GM19035 (cell line): ENCODE results near the gene MOK.

Source experiments
- ATAC-seq: cut with Tn5 transposase; IDR thresholded peaks from one replicate; pipeline ENCODE4 v1.9.1; 2021; ENCODE audit not compliant: unreplicated experiment

The MOK gene

DNA sequence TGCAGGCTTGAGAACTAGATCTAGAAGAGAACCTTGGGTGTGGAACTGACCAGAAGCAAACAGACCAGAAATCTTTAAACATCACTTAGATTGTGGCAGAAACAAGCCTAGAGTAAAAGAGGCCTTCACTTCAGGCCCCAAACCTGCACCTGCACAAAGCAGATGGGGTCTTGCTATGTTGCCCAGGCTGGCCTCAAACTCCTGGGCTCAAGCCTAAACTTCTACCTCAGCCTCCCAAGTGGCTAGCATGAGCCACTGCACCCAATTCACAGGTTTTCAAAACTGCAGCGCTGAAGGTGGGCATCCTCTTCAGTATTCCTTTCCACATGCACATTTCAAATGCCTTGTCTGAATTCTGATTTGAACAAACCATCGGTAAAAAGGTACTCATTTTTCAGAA is 19.9 kb downstream of the MOK start:
- no peak for ATAC-seq

DNA sequence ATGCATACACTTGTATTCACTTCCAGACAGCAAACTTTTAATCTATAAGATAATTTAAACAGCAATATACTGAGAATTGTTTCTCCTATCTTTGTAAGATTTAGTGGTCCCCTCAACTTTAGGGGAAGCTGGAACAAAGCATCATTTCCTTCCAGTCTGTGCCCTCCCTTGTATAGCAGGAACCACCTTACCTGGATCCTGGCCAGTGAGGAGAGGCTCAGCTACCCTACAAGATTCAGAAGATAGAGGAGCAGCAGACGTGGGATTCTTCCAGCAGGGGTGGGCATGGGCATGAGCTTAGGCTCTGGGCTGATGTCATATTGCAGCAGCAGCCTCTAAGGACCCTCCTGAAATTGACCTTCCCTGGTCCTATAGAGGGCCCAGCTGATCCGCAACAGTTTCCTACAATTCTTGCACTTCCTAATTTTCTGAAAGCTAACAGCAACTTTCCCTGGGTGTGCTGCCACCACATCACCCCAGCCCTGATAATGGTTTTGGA is 21.3 kb downstream of the MOK start:
- no peak for ATAC-seq

DNA sequence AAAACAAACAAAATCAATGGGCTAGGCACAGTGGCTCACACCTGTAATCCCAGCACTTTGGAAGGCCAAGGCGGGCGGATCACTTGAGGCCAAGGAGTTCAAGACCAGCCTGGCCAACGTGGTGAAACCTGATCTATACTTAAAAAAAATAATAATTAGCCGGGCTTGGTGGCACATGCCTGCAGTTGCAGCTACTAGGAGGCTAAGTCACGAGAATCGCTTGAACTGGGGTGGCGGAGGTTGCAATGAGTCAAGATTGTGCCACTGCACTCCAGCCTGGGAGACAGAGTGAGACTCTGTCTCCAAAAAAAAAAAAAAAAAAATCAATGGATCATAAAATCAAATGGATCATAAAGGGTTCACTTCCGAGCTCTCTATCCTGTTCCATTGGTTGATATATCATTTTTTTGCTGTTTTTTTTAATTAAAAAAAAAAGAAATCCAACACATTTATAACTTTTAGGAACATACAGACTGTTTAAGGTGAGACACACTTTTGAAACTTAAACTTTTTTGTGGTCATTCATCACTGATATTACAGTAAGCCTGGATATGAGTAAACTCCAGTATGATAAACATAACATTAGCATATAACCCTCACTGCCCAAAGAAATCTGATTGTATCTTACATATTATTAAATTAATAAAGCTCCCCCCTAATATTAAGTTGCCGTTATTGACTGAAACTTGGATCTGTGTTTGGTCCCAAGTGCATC is 22.1 kb downstream of the MOK start:
- no peak for ATAC-seq

DNA sequence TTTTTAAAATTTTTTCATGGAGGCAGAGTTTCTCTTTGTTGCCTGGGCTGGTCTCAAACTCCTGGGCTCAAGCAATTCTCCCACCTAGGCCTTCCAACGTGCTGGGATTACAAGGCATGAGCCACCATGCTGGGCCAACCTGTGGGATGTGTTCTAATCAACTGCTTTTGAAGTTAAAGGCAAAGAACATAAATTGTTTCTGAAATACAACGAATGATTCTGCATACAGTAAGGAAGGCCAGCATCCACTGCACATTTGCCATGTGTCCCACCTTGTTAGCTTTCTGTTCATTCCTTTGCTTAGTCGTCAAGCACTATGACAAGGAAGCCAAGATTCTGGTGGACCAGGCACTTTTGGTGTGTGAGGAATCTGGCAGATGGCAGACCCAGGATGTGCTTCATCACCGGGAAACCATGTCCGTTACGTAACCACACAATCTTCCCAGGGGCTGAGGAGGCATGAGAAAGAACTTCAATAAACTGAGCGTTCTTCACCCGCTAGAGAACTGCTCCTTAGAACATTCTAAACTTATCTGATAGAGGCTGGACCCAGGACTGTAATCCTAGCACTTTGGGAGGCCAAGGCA is 24.5 kb downstream of the MOK start:
- no peak for ATAC-seq

DNA sequence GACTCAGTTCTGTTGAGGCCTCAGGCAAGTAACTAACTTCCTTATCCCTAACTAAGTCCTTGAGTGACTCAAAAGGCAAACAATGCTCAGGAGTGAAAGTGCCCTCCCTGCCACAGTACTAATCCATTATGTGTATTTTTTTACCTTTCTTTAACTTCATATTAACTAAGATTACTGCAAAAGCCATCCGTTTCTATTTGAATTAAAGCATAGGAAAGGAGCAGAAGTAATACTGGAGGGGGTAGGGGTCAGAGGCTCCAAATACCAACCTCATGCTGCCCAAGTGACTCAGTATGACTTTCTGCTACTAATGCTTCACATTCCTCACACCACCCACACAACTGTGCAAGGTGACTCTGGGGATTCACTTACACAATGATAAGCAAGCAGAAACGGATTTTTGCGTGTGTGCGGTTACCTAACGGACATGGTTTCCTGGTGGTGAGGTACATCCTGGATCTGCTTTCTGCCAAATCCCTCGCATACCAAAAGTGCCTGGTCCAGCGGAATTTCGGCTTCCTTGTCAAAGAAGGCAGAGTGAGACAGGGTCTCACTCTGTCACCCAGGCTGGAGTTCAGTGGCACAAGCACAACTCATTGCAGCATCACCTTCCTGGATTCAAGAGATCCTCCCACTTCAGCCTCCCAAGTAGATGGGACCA is 25.1 kb downstream of the MOK start:
- no peak for ATAC-seq

DNA sequence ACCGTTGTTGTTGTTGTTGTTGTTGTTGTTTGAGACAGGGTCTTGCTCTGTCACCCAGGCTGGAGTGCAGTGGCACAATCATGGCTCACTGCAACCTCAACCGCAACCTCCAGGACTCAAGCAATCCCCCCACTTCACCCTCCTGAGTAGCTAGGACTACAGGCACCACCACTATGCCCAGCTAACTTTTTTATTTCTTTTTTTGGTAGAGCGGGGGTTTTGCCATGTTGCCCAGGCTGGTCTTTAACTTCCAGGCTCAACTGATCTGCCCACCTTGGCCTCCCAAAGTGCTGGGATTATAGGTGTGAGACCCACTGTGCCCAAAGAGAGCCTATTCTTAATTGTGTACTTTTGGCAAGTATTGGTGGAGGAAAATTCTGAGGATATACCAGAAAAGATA is 25.7 kb downstream of the MOK start:
- ATAC-seq = no peak

DNA sequence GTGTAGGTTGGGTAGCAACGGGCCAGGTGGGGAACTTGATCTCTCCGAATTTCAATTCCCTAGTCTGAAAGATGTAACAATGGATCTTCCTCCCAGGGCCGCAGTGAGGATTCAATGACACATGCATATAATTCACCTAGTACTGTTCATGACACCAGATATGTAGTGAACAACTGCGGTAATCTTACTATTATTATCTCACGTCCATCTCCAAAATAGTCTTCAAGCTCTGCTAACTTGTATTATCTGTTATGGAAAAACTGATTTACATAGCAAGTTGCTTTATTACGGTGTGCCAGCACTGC is 26.4 kb downstream of the MOK start:
- no peak for ATAC-seq

DNA sequence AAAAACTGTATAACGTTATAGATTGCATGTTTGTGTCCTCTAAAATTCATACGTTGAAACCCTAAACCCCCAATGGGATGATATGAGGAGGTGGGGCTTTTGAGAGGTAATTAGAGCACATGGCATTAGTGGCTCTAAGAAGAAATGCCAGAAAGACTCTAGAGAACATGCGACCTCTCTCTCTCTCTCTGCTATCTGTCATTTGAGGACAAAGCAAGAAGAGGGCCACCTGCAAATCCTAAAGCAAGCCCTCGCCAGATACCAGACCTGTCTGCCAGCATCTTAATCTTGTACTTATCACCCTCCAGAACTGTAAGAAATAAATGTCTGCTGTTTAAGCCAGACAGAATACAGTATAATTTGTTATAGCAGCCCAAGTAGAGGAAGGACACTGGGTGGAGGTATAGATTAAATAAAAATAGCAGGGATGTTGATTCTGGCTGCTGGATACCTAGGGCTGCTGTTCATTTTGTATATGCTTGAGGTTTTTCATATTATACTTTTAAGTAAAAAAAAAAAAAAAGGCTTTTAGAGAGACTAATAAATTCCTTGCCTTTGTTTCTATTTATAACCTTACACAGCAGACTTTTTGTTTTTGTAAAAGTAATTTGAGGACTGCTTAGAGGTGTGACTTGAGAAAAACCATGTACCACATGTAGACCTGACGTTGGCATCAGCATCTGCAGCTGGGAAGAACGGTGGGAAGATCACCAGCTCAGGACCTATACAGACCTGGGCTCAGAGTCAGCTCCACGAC is 26.9 kb downstream of the MOK start:
- ATAC-seq = no peak

DNA sequence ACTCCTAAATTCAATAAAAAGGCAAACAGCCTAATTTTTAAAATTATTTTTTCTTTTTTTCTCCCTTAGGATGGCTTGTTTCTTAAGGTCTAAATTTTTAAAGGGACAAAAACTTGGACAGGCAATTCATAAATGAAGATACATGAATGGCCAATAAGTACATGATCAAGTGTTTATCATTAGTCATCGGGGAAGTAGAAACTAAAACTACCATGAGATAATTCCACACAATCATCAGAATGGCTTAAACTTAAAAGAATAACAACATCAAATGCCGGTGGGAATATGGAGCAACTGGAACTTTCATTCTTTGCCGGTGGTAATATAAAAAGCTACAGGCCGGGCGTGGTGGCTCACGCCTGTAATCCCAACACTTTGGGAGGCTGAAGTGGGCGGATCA is 29.1 kb downstream of the MOK start:
- ATAC-seq = no peak

DNA sequence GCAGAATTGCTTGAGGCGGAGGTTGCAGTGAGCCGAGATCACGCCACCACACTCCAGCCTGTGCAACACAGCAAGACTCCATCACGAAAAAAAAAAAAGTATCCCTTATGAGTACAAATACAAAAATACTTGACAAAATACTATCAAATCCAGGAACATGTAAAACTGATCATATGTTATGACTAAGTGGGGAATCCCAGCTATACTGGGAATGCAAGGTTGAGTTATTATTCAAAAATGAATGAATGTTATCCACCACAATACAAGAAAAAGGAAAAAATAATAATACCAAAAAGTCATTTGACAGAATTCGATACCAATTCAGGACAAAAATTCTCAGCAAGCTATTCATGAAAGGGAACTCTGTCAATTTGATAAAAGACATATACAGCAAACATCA is 32.6 kb downstream of the MOK start:
- ATAC-seq = no peak

DNA sequence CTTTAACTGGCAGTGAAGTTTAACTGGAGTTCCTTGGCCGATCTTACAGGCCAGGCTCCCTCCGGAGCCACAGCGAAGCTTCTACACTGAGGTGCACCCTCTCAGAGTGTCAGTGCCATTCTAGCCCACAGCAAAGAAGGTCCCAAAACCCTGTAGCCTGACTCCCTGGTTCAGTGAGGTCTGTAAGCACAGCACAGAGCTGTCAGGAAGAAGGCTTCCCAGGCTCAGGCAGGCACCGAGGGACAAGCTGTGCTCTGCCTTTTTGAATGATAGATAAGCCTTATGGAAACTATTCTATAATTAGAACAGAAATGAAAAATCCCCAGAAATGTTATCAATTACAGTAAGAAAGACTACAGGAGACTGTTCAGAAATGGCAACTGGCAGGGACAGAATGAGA is 40.2 kb downstream of the MOK start:
- ATAC-seq = no peak

DNA sequence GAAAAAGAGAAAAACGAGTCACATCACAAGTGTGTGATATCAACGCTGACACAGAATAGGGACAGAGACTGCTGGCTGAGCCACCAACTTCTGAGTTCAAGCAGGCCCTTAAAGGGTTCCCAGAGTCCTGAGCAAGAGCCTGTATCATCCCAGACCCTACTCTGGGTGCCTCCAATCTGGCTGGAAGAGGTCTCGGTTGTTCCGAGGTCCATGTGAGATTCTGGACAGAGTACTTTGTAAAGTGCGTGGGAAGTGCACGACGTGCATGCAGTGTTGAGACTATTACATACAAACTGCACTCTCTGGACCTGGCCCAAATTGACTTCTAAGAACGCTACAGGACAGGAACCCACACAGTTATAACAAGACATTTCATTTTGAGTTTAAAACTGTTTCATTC is 40.6 kb downstream of the MOK start:
- ATAC-seq = no peak

DNA sequence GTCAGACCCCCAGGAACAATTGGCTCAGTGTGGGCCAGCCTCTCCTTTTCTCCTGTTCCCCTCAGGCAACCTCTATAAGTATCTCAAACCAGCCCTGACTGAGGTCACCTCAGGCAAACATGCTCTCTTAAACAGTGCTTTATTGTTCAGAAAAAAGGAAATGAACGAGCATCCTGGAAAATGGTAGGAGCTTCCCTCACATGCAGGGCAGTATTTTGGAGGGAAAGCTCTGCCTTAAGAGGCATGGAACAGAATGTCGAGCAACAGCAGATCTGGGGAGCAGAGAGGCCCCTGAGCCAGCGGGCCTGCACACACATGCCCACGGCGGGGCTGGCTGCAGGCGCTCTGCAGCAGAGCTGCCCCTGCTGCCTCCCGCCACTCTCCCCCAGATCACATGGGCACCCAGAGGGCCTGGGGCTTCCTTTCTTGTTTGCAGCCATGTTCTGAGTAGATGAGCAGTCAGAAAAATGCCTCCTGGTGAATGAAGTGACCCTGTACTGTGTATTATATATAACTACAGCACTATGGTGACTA is 42.0 kb downstream of the MOK start:
- no peak for ATAC-seq

DNA sequence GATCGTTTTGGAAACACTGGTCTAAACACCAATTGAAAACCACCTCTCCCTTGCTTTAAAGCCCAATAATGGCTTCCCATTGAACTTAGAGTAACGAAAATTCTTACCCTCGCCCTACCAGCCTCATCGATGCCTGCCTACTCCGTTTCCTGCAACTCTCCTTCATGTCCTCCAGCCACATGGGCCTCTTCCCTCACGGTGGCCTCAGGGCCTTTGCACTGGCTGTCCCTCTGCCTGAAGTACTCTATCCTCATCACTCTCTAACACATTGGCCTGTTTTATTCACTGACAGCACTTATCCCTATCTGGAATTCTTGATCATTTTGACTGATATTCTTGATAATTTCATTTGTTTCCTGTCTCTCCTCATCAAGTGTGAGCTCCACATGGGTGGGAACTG is 46.8 kb downstream of the MOK start:
- no peak for ATAC-seq

DNA sequence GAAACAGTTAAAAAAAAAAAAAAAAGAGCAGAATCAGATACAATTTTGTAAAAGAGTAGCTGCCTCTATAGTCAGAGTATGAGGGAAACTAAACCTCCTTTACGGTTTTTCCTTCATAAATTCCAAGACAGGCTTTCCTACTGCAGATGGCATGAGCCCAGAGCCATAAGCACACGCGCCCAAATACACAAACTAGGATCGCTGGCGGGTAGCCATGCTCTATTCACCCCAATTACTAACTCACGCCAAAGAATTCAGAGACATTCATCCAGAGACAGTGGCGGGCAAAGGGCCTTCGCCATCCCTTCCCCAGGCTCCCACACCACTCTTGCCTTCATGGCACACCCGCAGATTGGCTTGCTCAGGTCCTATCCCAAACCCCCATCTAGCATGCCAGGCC is 48.2 kb downstream of the MOK start:
- ATAC-seq = no peak

DNA sequence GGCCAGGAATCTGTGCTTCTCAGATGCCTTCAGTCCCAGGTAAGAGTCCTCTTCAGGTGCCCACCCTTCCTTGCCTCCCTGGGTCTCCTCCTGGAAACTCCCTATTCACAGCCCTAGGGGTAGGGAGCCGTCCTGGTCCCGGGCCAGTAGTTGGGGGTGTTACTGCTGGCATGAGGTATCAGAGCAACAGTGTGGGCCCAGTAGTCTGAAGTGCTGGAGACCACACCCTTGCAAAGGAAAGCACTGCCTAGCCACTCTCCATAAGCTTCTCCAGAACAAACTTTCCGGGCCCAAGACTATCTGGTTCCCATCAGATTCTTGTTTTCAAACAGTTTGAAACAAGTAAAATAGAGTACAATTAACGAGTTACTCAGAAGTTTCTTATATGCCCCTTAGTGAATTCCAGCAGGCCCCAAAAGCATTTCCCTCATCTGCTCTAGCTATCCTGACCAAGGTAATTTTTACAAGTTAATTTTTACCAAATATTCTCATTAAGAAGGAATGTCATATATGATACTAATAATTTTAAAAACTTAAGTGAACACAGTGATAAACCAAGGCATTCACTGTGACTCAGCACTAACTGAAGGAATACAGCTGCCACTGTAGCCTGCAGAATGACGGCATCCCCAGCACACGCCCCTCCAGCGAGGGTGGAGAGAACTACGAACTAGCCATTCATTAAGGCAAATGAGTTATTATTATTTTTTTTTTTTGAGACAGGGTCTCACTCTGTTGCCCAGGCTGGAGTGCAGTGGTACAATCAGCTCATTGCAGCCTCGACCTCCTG is 49.4 kb downstream of the MOK start:
- ATAC-seq = no peak

DNA sequence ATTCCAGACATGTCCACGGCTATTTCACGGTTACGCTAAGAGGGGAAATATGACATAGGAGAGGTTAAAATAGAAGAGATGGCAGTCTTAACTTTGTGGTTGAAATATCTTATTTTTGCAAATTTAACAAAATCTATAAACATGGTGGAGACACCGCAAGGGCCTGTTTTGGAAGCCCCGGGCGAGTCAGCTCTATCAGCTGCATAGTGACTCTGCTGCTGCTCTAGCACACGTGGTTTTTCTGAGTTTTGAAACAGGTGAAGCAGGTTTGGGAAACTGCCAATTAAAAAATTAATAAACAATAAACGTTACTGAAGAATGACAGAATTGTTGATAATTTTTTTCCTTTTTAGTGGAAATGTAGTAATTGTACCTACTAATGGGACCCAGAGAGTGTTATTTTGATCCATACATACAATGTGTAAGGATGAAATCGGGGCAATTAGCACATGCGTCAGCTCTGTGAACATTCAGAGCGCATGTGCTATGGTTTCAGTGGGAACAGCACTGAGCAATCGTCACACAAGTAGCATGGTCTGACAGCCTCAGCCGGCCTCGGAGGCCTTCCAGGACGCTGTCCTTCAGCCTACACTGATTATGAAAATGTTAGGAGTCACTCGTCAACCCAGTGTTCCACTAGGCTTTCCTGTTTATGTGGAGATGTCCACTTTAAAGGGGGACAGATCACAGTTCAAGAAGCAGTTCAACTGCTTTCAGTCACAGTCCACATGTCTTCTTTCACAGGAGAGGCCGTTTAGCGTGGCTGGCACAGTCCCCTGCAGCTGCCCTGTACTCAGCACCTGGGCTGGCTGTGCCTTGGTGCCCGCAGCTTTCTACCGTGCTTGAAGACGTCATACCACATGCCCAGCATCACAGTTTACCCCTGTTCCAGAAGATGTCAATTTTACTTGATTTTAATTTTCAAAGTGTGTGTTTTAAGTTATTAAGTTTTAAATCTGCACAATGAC is 51.8 kb downstream of the MOK start:
- no peak for ATAC-seq

DNA sequence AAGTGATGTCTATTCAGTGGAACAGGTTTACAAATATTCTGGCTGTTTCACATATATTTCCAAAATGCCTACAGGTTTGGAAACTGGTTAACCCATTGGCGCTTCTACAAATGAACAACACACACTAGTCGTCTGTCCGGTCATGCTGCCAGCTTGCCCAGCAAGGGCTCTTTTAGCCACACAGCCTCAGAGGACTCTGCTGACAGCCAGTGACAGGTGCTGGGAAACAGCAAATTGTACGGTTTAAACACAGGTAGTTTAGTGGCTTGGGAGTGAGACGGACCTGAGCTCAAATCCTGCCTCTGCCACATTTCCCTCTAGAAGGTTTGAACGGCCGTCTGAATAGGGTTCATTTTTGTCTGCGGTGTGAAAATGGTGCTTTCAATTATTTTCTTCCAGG is 53.8 kb downstream of the MOK start:
- ATAC-seq = no peak

DNA sequence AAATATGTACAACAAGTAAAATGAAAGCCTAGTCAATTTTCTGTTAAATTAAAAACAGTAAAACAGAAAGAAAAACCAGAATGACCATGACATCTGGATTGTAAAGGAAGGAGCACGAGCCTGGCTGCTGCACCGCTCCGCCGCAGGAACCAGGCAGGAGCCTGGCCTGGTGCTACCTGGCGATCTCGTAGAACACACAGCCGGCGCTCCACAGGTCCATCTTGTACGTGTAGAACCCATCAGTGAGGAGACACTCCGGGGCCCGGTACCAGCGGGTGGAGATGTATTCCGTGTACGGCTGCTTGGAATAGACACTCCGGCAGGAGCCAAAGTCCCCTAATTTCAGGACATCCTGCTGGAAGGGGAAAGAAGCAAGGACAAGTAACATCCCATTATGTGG is 54.3 kb downstream of the MOK start:
- no peak for ATAC-seq

DNA sequence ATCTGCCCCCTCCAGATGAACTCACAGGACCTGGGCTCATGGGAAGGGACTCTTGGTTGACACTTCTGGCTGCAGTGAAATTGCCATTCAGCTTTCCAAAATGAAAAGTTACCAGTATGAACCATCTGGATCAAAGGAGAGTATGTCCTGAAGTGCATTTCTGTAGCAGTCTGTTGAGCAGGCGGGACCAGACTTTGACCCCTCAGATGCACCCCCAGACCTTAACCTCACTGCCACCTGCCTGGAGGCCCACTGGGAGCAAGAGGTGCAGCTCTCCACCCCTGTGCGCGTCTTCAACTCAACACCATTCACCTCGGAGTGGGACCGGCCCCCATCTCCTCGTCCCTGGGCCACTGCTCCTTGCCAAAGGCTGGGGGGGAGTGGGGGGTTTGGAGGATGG is 55.0 kb downstream of the MOK start:
- ATAC-seq = no peak
